ENCODE results near the gene CUBN. TPM values are rescaled to one million over a fixed set of nuclear protein-coding genes. Genes with fewer than 3 reads are reported as not detected.
A peak's percentile ranks its signal among the peaks of the same experiment; 100 is the strongest.

The CUBN gene
- total and polyA plus RNA-seq, 9 of the 15 experiments (the other 6 are each of a cell fraction or from before 2014, with no cell fraction given) = 0.04 to 0.33 (median 0.09) TPM

DNA sequence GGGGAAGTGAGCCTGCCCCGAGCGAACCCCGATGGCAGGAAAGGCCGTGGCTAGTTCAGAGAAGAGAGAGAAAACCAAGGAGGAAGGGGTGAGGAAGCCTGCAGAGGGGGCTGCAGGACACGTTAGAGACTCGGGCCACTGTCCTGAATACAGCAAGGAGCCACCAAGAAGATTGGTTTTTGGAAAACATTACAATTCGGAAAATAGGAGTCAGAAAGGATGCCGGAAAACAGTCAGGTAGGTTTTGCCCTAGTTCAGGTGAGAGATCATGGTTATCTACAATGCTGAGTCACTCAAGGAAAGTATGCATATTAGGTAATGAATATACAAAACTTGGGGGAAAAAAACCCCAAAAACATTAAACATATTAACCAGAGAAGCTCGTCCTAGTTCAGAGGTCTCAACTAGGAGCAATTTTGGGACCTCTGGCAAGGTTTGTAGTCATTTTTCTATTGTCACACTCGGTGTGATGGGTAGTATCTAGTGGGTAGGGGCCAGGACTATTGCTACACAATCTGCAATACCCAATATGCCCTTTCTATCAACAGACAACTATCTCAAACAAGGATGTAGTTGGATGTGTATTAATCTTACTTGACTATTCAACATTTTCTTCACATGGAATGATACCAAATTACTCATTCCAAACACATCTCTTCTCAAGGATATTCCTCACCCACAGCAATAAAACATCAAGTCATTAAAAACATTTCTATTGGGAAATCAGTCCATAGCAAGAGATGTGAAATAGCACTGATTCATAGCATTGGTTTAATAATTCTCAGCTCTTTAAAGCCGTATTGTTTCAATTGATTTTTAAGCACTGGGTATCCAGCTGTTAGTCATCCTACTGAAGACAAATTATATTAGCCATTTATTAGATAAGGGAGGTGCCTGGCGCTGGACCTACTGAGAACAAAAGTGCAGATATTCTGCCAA is 238.0 kb downstream of the CUBN start (continued):
- TF ChIP-seq ZNF445 (CRISPR knock-in tag; IDR thresholded peaks at IDR 0.05; ENCODE audit: low read depth) (peak; percentile 90), HDGF (IDR thresholded peaks at IDR 0.05) (no peak), NFATC3 (IDR thresholded peaks at IDR 0.05) (no peak; the same call in 1 of the 2 replicates), NCOA6 (IDR thresholded peaks at IDR 0.05) (0 out of 2 replicates have a peak, but pooled peaks have one; percentile 22), RB1 (IDR thresholded peaks at IDR 0.05; ENCODE audit: low read depth) (no peak), BDP1 (IDR thresholded peaks at IDR 0.05; ENCODE audit: insufficient read depth, insufficient read length) (no peak), BCLAF1 (IDR thresholded peaks at IDR 0.05; ENCODE audit: borderline replicate concordance in 1 of 2, control insufficient read depth in 1 of 2, low read depth in 2 of 2, low read length in 1 of 2) (peak in 1 of 2 experiments; percentile 100; a peak in 2 of 4 replicates), SPI1 (IDR thresholded peaks at IDR 0.05; ENCODE audit: borderline replicate concordance, low read depth, low read length) (peak; percentile 86), CAMTA2 (CRISPR knock-in tag; conservative IDR thresholded peaks at IDR 0.05) (0 out of 2 replicates have a peak, but pooled peaks have one; percentile 71), NCOA1 (IDR thresholded peaks at IDR 0.05; ENCODE audit: low read depth) (no peak; the same call in 1 of the 2 replicates), FOXA3 (CRISPR knock-in tag; conservative IDR thresholded peaks at IDR 0.05 in 1 of 2, IDR thresholded peaks at IDR 0.05 in 1 of 2) (no peak), GTF2F1 (IDR thresholded peaks at IDR 0.05; ENCODE audit: low read depth, low read length) (peak; percentile 99), ZNF507 (tag; conservative IDR thresholded peaks at IDR 0.05) (no peak), XRCC4 (IDR thresholded peaks at IDR 0.05; ENCODE audit: extremely low read depth, insufficient read depth, insufficient read length) (no peak)
- TF ChIP-seq, protein P1, sequence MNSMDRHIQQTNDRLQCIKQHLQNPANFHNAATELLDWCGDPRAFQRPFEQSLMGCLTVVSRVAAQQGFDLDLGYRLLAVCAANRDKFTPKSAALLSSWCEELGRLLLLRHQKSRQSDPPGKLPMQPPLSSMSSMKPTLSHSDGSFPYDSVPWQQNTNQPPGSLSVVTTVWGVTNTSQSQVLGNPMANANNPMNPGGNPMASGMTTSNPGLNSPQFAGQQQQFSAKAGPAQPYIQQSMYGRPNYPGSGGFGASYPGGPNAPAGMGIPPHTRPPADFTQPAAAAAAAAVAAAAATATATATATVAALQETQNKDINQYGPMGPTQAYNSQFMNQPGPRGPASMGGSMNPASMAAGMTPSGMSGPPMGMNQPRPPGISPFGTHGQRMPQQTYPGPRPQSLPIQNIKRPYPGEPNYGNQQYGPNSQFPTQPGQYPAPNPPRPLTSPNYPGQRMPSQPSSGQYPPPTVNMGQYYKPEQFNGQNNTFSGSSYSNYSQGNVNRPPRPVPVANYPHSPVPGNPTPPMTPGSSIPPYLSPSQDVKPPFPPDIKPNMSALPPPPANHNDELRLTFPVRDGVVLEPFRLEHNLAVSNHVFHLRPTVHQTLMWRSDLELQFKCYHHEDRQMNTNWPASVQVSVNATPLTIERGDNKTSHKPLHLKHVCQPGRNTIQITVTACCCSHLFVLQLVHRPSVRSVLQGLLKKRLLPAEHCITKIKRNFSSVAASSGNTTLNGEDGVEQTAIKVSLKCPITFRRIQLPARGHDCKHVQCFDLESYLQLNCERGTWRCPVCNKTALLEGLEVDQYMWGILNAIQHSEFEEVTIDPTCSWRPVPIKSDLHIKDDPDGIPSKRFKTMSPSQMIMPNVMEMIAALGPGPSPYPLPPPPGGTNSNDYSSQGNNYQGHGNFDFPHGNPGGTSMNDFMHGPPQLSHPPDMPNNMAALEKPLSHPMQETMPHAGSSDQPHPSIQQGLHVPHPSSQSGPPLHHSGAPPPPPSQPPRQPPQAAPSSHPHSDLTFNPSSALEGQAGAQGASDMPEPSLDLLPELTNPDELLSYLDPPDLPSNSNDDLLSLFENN (IDR thresholded peaks at IDR 0.05; ENCODE audit: low read depth in 2 of 2, low read length in 2 of 2) = peak in 1 of 2 experiments; percentile 99; a peak in 2 of 4 replicates
- TF ChIP-seq, protein P2, sequence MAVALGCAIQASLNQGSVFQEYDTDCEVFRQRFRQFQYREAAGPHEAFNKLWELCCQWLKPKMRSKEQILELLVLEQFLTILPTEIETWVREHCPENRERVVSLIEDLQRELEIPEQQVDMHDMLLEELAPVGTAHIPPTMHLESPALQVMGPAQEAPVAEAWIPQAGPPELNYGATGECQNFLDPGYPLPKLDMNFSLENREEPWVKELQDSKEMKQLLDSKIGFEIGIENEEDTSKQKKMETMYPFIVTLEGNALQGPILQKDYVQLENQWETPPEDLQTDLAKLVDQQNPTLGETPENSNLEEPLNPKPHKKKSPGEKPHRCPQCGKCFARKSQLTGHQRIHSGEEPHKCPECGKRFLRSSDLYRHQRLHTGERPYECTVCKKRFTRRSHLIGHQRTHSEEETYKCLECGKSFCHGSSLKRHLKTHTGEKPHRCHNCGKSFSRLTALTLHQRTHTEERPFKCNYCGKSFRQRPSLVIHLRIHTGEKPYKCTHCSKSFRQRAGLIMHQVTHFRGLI (CRISPR knock-in tag; IDR thresholded peaks at IDR 0.05) = no peak
- TF ChIP-seq, protein P3, sequence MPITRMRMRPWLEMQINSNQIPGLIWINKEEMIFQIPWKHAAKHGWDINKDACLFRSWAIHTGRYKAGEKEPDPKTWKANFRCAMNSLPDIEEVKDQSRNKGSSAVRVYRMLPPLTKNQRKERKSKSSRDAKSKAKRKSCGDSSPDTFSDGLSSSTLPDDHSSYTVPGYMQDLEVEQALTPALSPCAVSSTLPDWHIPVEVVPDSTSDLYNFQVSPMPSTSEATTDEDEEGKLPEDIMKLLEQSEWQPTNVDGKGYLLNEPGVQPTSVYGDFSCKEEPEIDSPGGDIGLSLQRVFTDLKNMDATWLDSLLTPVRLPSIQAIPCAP (CRISPR knock-in tag; IDR thresholded peaks at IDR 0.05; ENCODE audit: borderline replicate concordance) = no peak

All from K562 (cell line).